Right atrium auricular region (tissue), 2 donors: Measurements from ENCODE around the gene KCTD19. TPM values are rescaled to one million over a fixed set of nuclear protein-coding genes. Genes with fewer than 3 reads are reported as not detected.

Experiments
- DNase-seq: peaks from one replicate; pipeline ENCODE4 v3.0.0-alpha.2; 2019; ENCODE audit warnings: low spot score
- H3K27ac ChIP-seq, 2 donors: fragments of 200-600 bp; sonication (generic); 1 replicate in 1 of 2; 2 replicates in 1 of 2; pipeline ENCODE4 v1.5.1; 2016 to 2019
- H3K27me3 ChIP-seq, 2 donors: fragments of 200-600 bp; sonication (generic); one replicate each; pipeline versions ENCODE4 v1.5.1 to v1.6.0; 2017 to 2019
- H3K36me3 ChIP-seq: fragments of 200-600 bp; sonication (generic); one replicate; pipeline ENCODE4 v1.5.1; 2016
- H3K4me1 ChIP-seq, 2 donors: fragments of 200-600 bp; sonication (generic); one replicate each; pipeline versions ENCODE4 v1.5.1 to v1.6.0; 2017 to 2019
- H3K4me3 ChIP-seq, 2 donors: fragments of 200-600 bp; sonication (generic); 1 replicate in 1 of 2; 2 replicates in 1 of 2; pipeline ENCODE4 v1.5.1; 2017 to 2019; ENCODE audit warnings: mild to moderate bottlenecking in 1 of 2, moderate library complexity in 1 of 2
- H3K9me3 ChIP-seq, 2 donors: fragments of 200-600 bp; sonication (generic); one replicate each; pipeline ENCODE4 v1.5.1; 2019
- total RNA-seq, 2 donors: library from RNA; depleted of rRNA; stranded (reverse); fragments of >200 nt; gene quantifications; one replicate each; pipeline ENCODE4 v1.1.0, GENCODE V29; 2016
- TF ChIP-seq, protein P1 (sequence below), 2 donors: fragments of 200-600 bp; sonication (generic); IDR thresholded peaks; one replicate each; pipeline ENCODE4 v1.5.1; 2019; ENCODE audit warnings: antibody characterized with exemption in 2 of 2

Gene KCTD19
- total RNA-seq, 2 donors from 2014 or later: 0.08 TPM; not detected in 1

DNA sequence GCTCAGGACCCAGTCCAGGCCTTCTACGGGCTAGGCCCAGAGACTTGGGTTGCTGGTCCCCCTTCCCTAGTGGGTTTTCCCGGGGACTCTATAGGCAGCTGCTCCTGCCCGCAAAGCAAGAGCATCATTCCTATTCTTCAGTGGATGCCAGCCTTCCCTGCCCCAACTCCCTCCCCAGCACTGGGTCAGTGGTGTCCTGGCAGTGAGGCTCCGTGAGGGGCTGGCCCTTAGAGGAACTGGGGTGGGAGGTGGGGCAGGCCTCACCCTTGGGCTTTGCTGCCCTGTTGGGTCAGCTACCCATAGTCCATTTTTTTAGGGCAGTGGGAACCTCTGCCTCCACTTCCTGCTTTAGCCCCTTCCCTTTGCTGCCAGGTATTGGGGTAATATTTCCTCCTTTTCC is 55.1 kb downstream of the KCTD19 start:
- no peak overlapping the region for H3K4me3 ChIP-seq
- no peak overlapping the region for H3K27ac ChIP-seq
- H3K27me3 ChIP-seq: no peaks in the 10 kb centered on the region
- H3K4me1 ChIP-seq: peaks cover 0 to 3% of the 10 kb centered on the region in 2 donors
- no peaks in the 10 kb centered on the region for H3K9me3 ChIP-seq
- H3K36me3 ChIP-seq: no peaks in the 10 kb centered on the region
- no peak for DNase-seq
- TF ChIP-seq, protein P1, sequence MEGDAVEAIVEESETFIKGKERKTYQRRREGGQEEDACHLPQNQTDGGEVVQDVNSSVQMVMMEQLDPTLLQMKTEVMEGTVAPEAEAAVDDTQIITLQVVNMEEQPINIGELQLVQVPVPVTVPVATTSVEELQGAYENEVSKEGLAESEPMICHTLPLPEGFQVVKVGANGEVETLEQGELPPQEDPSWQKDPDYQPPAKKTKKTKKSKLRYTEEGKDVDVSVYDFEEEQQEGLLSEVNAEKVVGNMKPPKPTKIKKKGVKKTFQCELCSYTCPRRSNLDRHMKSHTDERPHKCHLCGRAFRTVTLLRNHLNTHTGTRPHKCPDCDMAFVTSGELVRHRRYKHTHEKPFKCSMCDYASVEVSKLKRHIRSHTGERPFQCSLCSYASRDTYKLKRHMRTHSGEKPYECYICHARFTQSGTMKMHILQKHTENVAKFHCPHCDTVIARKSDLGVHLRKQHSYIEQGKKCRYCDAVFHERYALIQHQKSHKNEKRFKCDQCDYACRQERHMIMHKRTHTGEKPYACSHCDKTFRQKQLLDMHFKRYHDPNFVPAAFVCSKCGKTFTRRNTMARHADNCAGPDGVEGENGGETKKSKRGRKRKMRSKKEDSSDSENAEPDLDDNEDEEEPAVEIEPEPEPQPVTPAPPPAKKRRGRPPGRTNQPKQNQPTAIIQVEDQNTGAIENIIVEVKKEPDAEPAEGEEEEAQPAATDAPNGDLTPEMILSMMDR (IDR thresholded peaks at IDR 0.05): no peak

DNA sequence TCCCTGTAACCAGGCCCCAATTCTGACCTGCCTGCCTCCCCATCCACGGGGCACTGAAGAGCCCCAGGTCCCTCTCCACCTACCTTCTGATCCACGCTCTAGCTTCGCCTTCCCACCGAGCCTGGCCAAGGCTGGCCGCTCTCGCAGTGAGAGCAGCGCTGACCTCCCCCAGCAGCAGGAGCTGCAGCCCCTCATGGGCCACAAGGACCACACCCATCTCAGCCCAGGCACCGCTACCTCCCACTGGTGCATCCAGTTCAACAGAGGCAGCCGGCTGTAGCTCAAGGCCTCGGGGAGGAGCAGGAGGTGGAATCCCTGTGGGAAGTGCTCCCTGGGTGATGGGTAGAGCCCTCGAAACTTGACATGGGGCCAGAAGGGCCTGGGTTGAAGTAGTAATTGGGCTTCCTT is 55.6 kb downstream of the KCTD19 start:
- no peak for DNase-seq
- TF ChIP-seq, protein P1 (IDR thresholded peaks at IDR 0.05): no peak
- peaks cover 0 to 3% of the 10 kb centered on the region in 2 donors for H3K4me1 ChIP-seq

DNA sequence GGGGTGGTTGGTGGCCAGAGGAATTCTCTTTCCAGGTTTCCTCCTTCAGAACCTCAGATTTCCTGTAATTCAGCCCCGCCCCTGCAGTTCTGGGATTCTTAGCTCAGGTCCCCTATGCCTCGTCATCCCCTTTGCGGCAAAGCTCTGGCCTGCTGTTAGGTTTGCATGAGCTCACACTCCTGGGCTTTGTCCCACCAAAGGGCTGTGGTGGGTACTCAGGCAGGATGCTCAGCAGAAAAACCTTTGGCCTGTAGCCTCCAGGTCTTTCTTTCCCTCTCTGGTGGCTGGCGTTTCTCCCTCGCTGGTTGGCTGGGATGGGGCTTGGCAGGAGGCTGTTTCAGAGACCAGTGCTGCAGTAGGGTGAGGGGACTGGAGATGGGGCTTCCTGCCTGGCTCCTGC is 56.8 kb downstream of the KCTD19 start:
- TF ChIP-seq, protein P1 (IDR thresholded peaks at IDR 0.05): no peak
- Histone ChIP-seq H3K27me3 (no peaks in the 10 kb centered on the region), H3K9me3 (no peaks in the 10 kb centered on the region), H3K36me3 (no peaks in the 10 kb centered on the region), H3K4me3 (no peak overlapping the region), H3K27ac (no peak overlapping the region), H3K4me1 (peaks cover 0 to 3% of the 10 kb centered on the region in 2 donors)
- no peak for DNase-seq

More for the DNA sequence above, 55.6 kb downstream of the KCTD19 start:
- H3K4me3 ChIP-seq: no peak overlapping the region
- no peaks in the 10 kb centered on the region for H3K36me3 ChIP-seq
- no peaks in the 10 kb centered on the region for H3K9me3 ChIP-seq
- no peak overlapping the region for H3K27ac ChIP-seq
- no peaks in the 10 kb centered on the region for H3K27me3 ChIP-seq

DNA sequence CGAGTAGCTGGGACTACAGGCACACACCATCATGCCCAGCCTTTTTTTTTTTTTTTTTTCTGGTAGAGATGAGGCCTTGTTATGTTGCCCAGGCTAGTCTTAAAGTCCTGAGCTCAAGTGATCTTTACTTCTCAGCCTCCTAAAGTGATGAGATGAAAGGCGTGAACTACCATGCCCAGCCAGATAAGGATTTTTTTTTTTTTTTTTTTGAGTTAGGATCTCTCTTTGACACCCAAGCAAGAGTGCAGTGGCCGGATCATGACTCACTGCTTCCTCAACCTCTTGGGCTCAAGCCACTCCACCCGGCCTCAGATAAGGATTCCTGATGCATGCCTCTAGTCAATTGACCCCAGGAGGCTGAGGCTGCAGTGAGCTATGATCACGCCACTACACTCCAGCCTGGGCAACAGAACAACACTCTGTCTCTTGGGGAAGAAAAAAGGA is 58.4 kb downstream of the KCTD19 start:
- DNase-seq: peak; percentile 88
- H3K27ac ChIP-seq: no peak overlapping the region

DNA sequence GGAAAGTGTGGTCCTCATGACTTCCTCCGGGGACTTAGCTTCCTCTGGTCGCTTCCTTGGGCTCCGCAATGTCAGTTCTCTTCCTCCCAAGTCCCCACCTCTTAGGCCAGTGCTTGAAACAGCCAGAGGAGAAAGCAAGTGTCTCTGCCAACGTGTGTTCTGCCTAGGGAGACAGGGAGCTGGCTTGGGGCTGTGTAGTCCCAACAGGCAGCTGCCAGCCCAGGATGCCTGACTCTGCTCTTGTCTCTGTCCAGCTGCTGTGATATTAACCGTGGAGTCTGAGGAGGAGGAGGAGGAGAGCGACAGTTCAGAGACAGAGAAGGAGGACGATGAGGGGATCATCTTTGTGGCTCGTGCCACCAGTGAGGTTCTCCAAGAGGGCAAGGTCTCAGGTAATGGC is 60.7 kb downstream of the KCTD19 start:
- Histone ChIP-seq H3K36me3 (no peaks in the 10 kb centered on the region), H3K4me1 (peaks cover 0 to 3% of the 10 kb centered on the region in 2 donors), H3K27me3 (no peaks in the 10 kb centered on the region), H3K9me3 (no peaks in the 10 kb centered on the region), H3K4me3 (no peak overlapping the region), H3K27ac (no peak overlapping the region)
- TF ChIP-seq, protein P1 (IDR thresholded peaks at IDR 0.05): no peak
- DNase-seq: no peak

More for the DNA sequence above, 58.4 kb downstream of the KCTD19 start:
- no peaks in the 10 kb centered on the region for H3K27me3 ChIP-seq
- TF ChIP-seq, protein P1 (IDR thresholded peaks at IDR 0.05): no peak
- H3K36me3 ChIP-seq: no peaks in the 10 kb centered on the region
- H3K4me3 ChIP-seq: no peak overlapping the region
- no peaks in the 10 kb centered on the region for H3K9me3 ChIP-seq
- peaks cover 0 to 3% of the 10 kb centered on the region in 2 donors for H3K4me1 ChIP-seq

DNA sequence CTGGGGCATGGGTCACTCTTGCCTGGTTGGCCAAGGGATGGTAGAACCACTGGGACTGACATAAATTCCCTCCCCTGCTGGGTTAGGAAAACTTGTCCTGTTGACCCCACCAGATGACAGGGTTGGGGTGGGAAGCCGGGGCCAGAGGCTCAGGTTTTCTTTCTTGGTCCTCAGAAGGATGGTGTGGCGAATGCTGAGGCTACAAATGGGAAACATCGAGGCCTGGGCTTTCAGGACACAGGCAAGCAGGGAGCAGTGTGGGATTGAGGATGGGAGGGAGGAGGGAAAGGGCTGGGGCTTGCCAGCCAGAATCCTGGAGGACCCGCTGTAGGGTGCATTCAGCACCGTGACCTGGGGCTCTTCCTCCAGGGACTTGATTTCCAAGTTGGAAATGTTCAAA is 61.7 kb downstream of the KCTD19 start:
- no peak for DNase-seq
- H3K4me3 ChIP-seq: no peak overlapping the region
- H3K4me1 ChIP-seq: peaks cover 0 to 2% of the 10 kb centered on the region in 2 donors
- TF ChIP-seq, protein P1 (IDR thresholded peaks at IDR 0.05): no peak
- no peaks in the 10 kb centered on the region for H3K9me3 ChIP-seq
- H3K36me3 ChIP-seq: no peaks in the 10 kb centered on the region
- H3K27ac ChIP-seq: no peak overlapping the region
- H3K27me3 ChIP-seq: no peaks in the 10 kb centered on the region
